Gastrocnemius medialis (tissue), 4 donors: ENCODE data around the gene ANTXR2. TPM values are rescaled to one million over a fixed set of nuclear protein-coding genes. Genes with fewer than 3 reads are reported as not detected.

ENCODE experiments used
- ATAC-seq, 2 donors: fragments of 150-250 bp; one replicate each; pipeline ENCODE4 v1.9.1; 2016
- DNase-seq, 2 donors: peaks; one replicate each; pipeline ENCODE4 v3.0.0-alpha.2; 2019
- H3K27ac ChIP-seq, 4 donors: fragments of 200-600 bp; sonication (generic); 1 replicate in 1 of 4; 2 replicates in 3 of 4; pipeline ENCODE4 v1.5.1; 2016 to 2018; ENCODE audit warnings: mild to moderate bottlenecking in 2 of 4, moderate library complexity in 1 of 4
- H3K27me3 ChIP-seq, 3 donors: fragments of 200-600 bp; sonication (generic) in 2 of 3; 1 replicate in 1 of 3; 2 replicates in 2 of 3; pipeline versions ENCODE4 v1.5.1 to v1.6.0; 2016 to 2019; ENCODE audit warnings: mild to moderate bottlenecking in 1 of 3, moderate library complexity in 1 of 3
- H3K36me3 ChIP-seq, 2 donors: fragments of 200-600 bp; sonication (generic) in 1 of 2; one replicate each; pipeline ENCODE4 v1.5.1; 2017 to 2018
- H3K4me1 ChIP-seq, 2 donors: fragments of 200-600 bp; sonication (generic) in 1 of 2; one replicate each; pipeline ENCODE4 v1.5.1; 2016 to 2017; ENCODE audit warnings: mild to moderate bottlenecking in 2 of 2
- H3K4me3 ChIP-seq, 4 donors: fragments of 200-600 bp; sonication (generic) in 3 of 4; 1 replicate in 1 of 4; 2 replicates in 3 of 4; pipeline ENCODE4 v1.5.1; 2016 to 2019; ENCODE audit warnings: mild to moderate bottlenecking in 2 of 4
- H3K9me3 ChIP-seq, 3 donors: fragments of 200-600 bp; sonication (generic) in 2 of 3; 1 replicate in 1 of 3; 2 replicates in 2 of 3; pipeline ENCODE4 v1.5.1; 2016 to 2019
- POLR2A ChIP-seq, 2 donors: fragments of 450-650 bp; IDR thresholded peaks; one replicate each; pipeline ENCODE4 v1.6.1; 2017; ENCODE audit warnings: antibody characterized with exemption in 2 of 2, mild to moderate bottlenecking in 2 of 2, moderate library complexity in 2 of 2
- in situ Hi-C, 4 donors: fragments of 200-750 bp; cut with MboI; loops; one replicate each; pipeline versions ENCODE4 v1.15.0 to v1.8.0; 2017; ENCODE audit warnings: low sequenced_read_pairs in 4 of 4
- intact Hi-C: fragments of 100-400 bp; cut with DNase I; formaldehyde crosslinking; loops from one replicate; pipeline ENCODE4 v1.15.1; 2023; ENCODE audit warnings: low total_unique reads
- total RNA-seq, 4 donors: library from RNA; depleted of rRNA; stranded (reverse); fragments of >200 nt; gene quantifications; one replicate each; pipeline versions ENCODE4 v1.1.0 to v1.2.3, GENCODE V29; 2016
- TF ChIP-seq, protein P1 (sequence below), 5 experiments: fragments of 450-650 bp in 3 of 5; fragments of 200-600 bp in 2 of 5; sonication (generic) in 2 of 5; IDR thresholded peaks in 4 of 5; conservative IDR thresholded peaks in 1 of 5; 1 replicate in 4 of 5; 2 replicates in 1 of 5; pipeline ENCODE4 v1.5.1; 2016 to 2019; ENCODE audit warnings: antibody characterized with exemption in 5 of 5, mild to moderate bottlenecking in 3 of 5, moderate library complexity in 3 of 5

The ANTXR2 gene
- total RNA-seq, 4 donors from 2014 or later = 14.5 to 41.0 (median 23.1) TPM

DNA sequence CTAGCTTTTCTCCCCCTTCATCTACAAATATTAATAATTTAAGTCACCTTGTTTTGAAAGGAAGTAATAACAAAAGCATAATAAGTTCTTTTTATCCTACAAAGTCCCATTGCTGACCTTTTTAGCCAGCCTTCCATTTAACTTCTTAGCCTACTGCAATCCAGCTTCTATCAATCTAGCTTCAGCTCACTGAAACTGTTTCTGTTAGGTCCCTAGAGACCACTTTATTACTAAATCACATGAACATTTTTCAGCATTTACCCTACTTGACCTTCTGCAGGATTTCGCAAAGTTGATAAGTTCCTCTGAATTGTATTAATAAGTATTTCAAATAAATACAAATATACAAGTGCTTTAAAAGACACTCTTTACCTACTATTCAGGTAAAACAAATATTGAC, 186.5 kb downstream of the ANTXR2 start:
- H3K27me3 ChIP-seq = no peaks in the 10 kb centered on the region
- no peak overlapping the region for H3K27ac ChIP-seq
- TF ChIP-seq POLR2A (IDR thresholded peaks at IDR 0.05) = no peak
- TF ChIP-seq, protein P1, sequence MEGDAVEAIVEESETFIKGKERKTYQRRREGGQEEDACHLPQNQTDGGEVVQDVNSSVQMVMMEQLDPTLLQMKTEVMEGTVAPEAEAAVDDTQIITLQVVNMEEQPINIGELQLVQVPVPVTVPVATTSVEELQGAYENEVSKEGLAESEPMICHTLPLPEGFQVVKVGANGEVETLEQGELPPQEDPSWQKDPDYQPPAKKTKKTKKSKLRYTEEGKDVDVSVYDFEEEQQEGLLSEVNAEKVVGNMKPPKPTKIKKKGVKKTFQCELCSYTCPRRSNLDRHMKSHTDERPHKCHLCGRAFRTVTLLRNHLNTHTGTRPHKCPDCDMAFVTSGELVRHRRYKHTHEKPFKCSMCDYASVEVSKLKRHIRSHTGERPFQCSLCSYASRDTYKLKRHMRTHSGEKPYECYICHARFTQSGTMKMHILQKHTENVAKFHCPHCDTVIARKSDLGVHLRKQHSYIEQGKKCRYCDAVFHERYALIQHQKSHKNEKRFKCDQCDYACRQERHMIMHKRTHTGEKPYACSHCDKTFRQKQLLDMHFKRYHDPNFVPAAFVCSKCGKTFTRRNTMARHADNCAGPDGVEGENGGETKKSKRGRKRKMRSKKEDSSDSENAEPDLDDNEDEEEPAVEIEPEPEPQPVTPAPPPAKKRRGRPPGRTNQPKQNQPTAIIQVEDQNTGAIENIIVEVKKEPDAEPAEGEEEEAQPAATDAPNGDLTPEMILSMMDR (IDR thresholded peaks at IDR 0.05 in 4 of 5, conservative IDR thresholded peaks at IDR 0.05 in 1 of 5) = no peak
- in situ Hi-C loops = no loop called here
- H3K4me1 ChIP-seq = no peaks in the 10 kb centered on the region
- no peak for DNase-seq
- intact Hi-C loops = no loop called here
- H3K4me3 ChIP-seq = no peak overlapping the region
- no peaks in the 10 kb centered on the region for H3K36me3 ChIP-seq
- no peak for ATAC-seq
- no peaks in the 10 kb centered on the region for H3K9me3 ChIP-seq

DNA sequence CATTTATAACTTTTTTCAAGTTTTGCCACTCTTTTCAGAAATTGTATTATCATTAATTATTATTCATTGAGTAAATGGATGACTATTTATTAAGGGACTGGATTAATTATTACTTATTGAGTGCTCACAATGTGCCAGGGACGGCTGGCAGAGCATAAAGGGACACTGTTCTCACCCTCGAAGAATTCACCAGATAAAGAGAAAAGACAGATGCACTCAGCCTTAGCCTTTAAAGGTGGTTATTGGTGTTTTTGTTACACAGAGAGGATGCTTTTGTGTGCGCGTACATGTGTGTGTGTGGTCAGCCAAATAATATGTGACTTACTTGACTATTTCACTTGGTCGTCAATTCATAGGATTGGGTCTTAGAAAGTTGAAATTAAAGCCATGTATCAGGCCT, 187.0 kb downstream of the ANTXR2 start:
- ATAC-seq = no peak
- in situ Hi-C loops = no loop called here

DNA sequence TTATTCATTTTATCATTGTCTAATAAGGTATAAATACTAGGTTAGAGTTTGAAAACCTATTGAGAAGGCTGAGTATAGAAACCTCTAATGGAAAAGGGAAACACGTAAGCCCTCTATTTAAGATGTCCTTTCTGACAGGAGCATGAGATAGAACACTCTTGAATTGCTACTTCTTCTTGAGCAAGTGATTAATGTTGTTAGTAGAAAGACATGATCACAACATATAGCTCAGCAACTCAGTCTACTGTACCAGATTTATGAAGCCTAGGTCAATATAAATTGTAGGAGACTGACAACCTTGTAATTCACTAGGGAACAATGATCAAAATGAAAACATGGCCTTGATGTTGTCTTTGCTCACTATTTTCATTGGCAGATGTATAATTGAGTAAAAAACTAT, 189.7 kb downstream of the ANTXR2 start:
- no peaks in the 10 kb centered on the region for H3K36me3 ChIP-seq
- intact Hi-C loops = no loop called here

More for the DNA sequence above, 187.0 kb downstream of the ANTXR2 start:
- no peaks in the 10 kb centered on the region for H3K36me3 ChIP-seq
- H3K27me3 ChIP-seq = no peaks in the 10 kb centered on the region
- intact Hi-C loops = no loop called here
- no peaks in the 10 kb centered on the region for H3K9me3 ChIP-seq
- H3K4me1 ChIP-seq = no peaks in the 10 kb centered on the region
- H3K4me3 ChIP-seq = no peak overlapping the region
- no peak overlapping the region for H3K27ac ChIP-seq
- no peak for DNase-seq
- TF ChIP-seq, protein P1 (IDR thresholded peaks at IDR 0.05 in 4 of 5, conservative IDR thresholded peaks at IDR 0.05 in 1 of 5) = no peak
- no peak for TF ChIP-seq POLR2A (IDR thresholded peaks at IDR 0.05)

DNA sequence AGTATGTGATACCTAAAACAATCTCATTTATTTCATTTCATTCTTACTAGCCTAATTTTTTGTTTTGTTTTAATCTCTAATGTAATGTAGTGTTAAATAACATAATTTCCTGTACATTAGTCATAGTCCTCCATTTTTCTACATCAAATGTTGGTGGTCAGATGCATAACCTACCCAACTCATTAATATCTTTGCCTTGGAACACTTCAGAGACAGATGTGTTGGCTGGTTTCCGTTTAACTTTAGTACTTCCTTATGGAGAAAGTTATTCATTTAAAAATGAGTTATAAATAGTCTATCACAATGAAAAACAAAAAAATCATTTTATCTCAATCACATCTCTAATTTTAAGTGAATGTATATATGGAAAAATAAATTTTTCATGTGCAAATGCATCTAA, 190.2 kb downstream of the ANTXR2 start:
- intact Hi-C loops = no loop called here
- Histone ChIP-seq H3K36me3 (no peaks in the 10 kb centered on the region), H3K27me3 (no peaks in the 10 kb centered on the region), H3K9me3 (no peaks in the 10 kb centered on the region), H3K4me1 (no peaks in the 10 kb centered on the region), H3K4me3 (no peak overlapping the region), H3K27ac (no peak overlapping the region)
- DNase-seq (no peak), ATAC-seq (no peak)
- no peak for TF ChIP-seq POLR2A (IDR thresholded peaks at IDR 0.05)
- TF ChIP-seq, protein P1 (IDR thresholded peaks at IDR 0.05 in 4 of 5, conservative IDR thresholded peaks at IDR 0.05 in 1 of 5) = no peak
- in situ Hi-C loops = no loop called here

More for the DNA sequence above, 189.7 kb downstream of the ANTXR2 start:
- Histone ChIP-seq H3K9me3 (no peaks in the 10 kb centered on the region), H3K4me3 (no peak overlapping the region), H3K27ac (no peak overlapping the region), H3K4me1 (no peaks in the 10 kb centered on the region), H3K27me3 (no peaks in the 10 kb centered on the region)
- DNase-seq = no peak
- in situ Hi-C loops = no loop called here
- no peak for TF ChIP-seq POLR2A (IDR thresholded peaks at IDR 0.05)
- TF ChIP-seq, protein P1 (IDR thresholded peaks at IDR 0.05 in 4 of 5, conservative IDR thresholded peaks at IDR 0.05 in 1 of 5) = no peak
- ATAC-seq = no peak

DNA sequence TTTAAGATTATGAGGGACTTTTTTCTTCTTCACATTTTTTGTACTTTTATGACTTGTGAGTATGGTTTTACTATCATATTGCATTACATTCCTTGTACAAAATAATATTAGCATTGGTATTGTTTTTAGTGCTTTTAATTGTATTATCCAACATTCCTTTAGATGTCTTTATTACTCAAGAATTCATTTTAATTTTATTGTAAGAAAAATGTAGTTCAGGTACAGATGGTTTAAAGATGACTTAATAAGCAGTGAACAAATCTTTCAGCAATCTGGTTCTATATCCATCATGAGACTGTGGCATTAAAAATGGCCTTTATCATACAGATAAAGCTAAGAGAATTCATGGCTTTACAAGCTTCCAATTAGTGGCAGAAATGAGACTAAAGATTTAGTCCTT, 191.6 kb downstream of the ANTXR2 start:
- no peak for DNase-seq
- H3K36me3 ChIP-seq = no peaks in the 10 kb centered on the region
- H3K27ac ChIP-seq = no peak overlapping the region
- in situ Hi-C loops = no loop called here
- TF ChIP-seq, protein P1 (IDR thresholded peaks at IDR 0.05 in 4 of 5, conservative IDR thresholded peaks at IDR 0.05 in 1 of 5) = no peak
- no peak for TF ChIP-seq POLR2A (IDR thresholded peaks at IDR 0.05)
- no peaks in the 10 kb centered on the region for H3K27me3 ChIP-seq
- intact Hi-C loops = no loop called here
- no peaks in the 10 kb centered on the region for H3K4me1 ChIP-seq
- no peak for ATAC-seq
- no peak overlapping the region for H3K4me3 ChIP-seq
- H3K9me3 ChIP-seq = no peaks in the 10 kb centered on the region
